Naive B cell (primary cell): ENCODE results near the gene HAVCR2. TPM values are rescaled to one million over a fixed set of nuclear protein-coding genes. Genes with fewer than 3 reads are reported as not detected.
A peak's percentile ranks its signal among the peaks of the same experiment; 100 is the strongest.

Experiments
- ATAC-seq, 2 donors: fragments of 150-1000 bp; cut with Tn5 transposase; 2 replicates each; pipeline ENCODE4 v1.10.0; 2021; ENCODE audit warnings: low read depth in 2 of 2, mild to moderate bottlenecking in 2 of 2, moderate library complexity in 2 of 2
- DNase-seq: peaks from one replicate; pipeline ENCODE4 v3.0.0; 2022
- H3K27ac Mint-ChIP-seq, 6 donors: one replicate each; pipeline ENCODE4 v1.8.0; 2020 to 2022; ENCODE audit warnings: mild to moderate bottlenecking in 6 of 6, mixed read lengths in 6 of 6, moderate library complexity in 5 of 6, inconsistent platforms in 2 of 6
- H3K27me3 Mint-ChIP-seq, 3 donors: one replicate each; pipeline ENCODE4 v1.8.0; 2021 to 2022; ENCODE audit warnings: mixed read lengths in 3 of 3, mild to moderate bottlenecking in 1 of 3
- H3K36me3 Mint-ChIP-seq, 2 donors: one replicate each; pipeline ENCODE4 v1.8.0; 2020 to 2022; ENCODE audit warnings: mixed read lengths in 2 of 2, inconsistent platforms in 1 of 2, mild to moderate bottlenecking in 1 of 2
- H3K4me1 Mint-ChIP-seq, 3 donors: one replicate each; pipeline ENCODE4 v1.8.0; 2020 to 2022; ENCODE audit warnings: mixed read lengths in 3 of 3, inconsistent platforms in 1 of 3, mild to moderate bottlenecking in 1 of 3, moderate library complexity in 1 of 3
- H3K4me3 Mint-ChIP-seq, 8 donors: one replicate each; pipeline ENCODE4 v1.8.0; 2020 to 2022; ENCODE audit warnings: mild to moderate bottlenecking in 8 of 8, mixed read lengths in 8 of 8, moderate library complexity in 8 of 8, inconsistent platforms in 2 of 8
- H3K9me3 Mint-ChIP-seq, 7 donors: one replicate each; pipeline ENCODE4 v1.8.0; 2020 to 2022; ENCODE audit warnings: mixed read lengths in 7 of 7, mild to moderate bottlenecking in 5 of 7, inconsistent platforms in 2 of 7, moderate library complexity in 1 of 7
- polyA plus RNA-seq, 6 donors: library from polyadenylated mRNA; unstranded; fragments of 300-500 nt; fragmentation: Illumina TruSeq; gene quantifications; one replicate each; pipeline ENCODE4 v1.2.3, GENCODE V29; 2021; ENCODE audit warnings: low read depth in 6 of 6

HAVCR2 gene
- polyA plus RNA-seq, 6 donors from 2014 or later, result 0.27 to 2.5 (median 0.53) TPM; not detected in 1

DNA sequence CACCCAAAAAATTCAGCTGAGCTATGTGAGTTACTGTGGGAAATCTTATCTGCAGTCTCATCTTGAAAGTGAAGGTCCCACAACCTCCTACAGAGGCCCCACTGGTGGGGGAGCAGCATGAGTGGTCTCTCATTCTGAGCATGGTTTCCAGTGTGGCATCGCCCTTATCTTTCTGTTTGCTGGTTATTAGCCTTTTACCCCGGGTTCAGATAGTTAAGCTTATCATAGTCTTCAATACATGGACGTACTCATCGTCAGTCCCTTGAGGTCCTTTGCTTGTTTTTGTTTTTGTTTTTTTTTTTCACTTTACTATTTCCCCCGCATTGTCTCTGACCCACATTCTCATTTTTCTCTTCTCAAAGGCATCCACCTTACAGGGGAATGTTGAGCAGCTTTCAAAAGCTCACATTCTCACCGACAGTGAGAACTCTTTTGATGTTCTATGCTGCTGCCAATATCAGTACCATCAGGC lies 7.7 kb upstream of the HAVCR2 start:
- no peak for DNase-seq
- ATAC-seq, result no peak
- no peaks in the 10 kb centered on the region for H3K4me1 Mint-ChIP-seq
- no peaks in the 10 kb centered on the region for H3K27me3 Mint-ChIP-seq
- H3K9me3 Mint-ChIP-seq, result peaks cover 4 to 11% (median 7%) of the 10 kb centered on the region in 7 donors
- H3K36me3 Mint-ChIP-seq, result peaks cover 0 to 6% of the 10 kb centered on the region in 2 donors
- H3K4me3 Mint-ChIP-seq, result no peak overlapping the region
- H3K27ac Mint-ChIP-seq, result no peak overlapping the region

DNA sequence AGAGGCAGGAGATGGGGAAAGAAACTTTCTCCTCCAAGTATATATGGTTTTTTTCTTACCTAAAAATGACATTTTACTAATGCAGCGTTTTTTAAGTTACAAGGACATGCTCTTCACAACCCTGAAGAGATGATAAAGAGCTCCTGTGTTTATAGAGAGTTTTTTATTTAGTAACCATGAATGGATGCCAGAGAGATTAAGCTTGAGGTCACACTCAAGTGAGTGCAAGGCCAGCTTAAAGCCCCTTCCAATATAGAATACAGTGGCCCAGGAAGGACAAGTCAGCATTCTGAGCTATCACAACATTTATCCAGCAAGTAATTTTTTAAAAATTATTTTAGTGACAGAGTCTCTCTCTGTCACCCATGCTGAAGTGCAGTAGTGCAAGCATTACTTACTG lies 6.7 kb upstream of the HAVCR2 start:
- Mint-ChIP-seq H3K27me3 (no peaks in the 10 kb centered on the region), H3K4me1 (peaks cover 0 to 3% (median 0%) of the 10 kb centered on the region in 3 donors), H3K27ac (no peak overlapping the region), H3K9me3 (peaks cover 0 to 4% (median 0%) of the 10 kb centered on the region in 7 donors), H3K36me3 (no peaks in the 10 kb centered on the region), H3K4me3 (no peak overlapping the region)
- no peak for DNase-seq
- ATAC-seq, result no peak

DNA sequence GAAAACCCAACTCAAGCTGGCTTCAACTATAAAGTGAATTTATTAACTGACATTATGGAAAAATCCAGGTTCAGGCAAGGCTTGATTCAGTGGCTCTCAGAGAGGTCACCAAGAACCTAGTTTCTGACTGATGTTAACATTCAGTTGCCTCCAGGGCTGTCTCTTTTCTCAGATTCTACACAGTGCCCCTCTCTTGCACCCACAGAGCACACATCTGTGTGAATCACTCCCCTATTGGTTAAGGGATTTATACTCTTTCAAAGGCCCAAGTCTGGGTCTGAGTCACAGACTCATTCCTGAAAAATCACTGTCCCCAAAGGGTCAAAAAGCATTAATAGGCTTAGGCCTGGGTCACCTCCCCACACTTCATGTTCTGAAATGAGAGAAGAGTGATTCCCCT lies 6.2 kb upstream of the HAVCR2 start:
- H3K4me1 Mint-ChIP-seq, result peaks cover 0 to 3% (median under 1%) of the 10 kb centered on the region in 3 donors
- DNase-seq, result no peak
- H3K27ac Mint-ChIP-seq, result no peak overlapping the region
- H3K27me3 Mint-ChIP-seq, result no peaks in the 10 kb centered on the region
- no peak overlapping the region for H3K4me3 Mint-ChIP-seq
- H3K36me3 Mint-ChIP-seq, result no peaks in the 10 kb centered on the region
- H3K9me3 Mint-ChIP-seq, result peaks cover 0 to 4% (median 0%) of the 10 kb centered on the region in 7 donors
- no peak for ATAC-seq

- Mint-ChIP-seq H3K4me1 (peaks cover 18 to 22% (median 19%) of the 10 kb centered on the region in 3 donors), H3K9me3 (no peaks in the 10 kb centered on the region), H3K4me3 (no peak overlapping the region), H3K27ac (no peak overlapping the region), H3K36me3 (no peaks in the 10 kb centered on the region), H3K27me3 (no peaks in the 10 kb centered on the region)
- ATAC-seq (no peak), DNase-seq (no peak)
Observed at GRCh38 chr5:157113002-157113401, 4.2 kb upstream of the HAVCR2 start.

- ATAC-seq (peak; percentile 45 to 56), DNase-seq (peak; percentile 34)
- H3K27ac Mint-ChIP-seq, result peak overlapping the region; percentile 83 to 95 (median 90)
- H3K27me3 Mint-ChIP-seq, result no peaks in the 10 kb centered on the region
- H3K4me3 Mint-ChIP-seq, result peak overlapping the region; percentile 56 to 87 (median 76)
- no peaks in the 10 kb centered on the region for H3K36me3 Mint-ChIP-seq
- no peaks in the 10 kb centered on the region for H3K9me3 Mint-ChIP-seq
- peaks cover 22 to 39% (median 33%) of the 10 kb centered on the region in 3 donors for H3K4me1 Mint-ChIP-seq
Observed at GRCh38 chr5:157109744-157110143, 900 bp upstream of the HAVCR2 start.

- H3K27ac Mint-ChIP-seq, result peak overlapping the region in 1 of 6 donors; percentile 58
- ATAC-seq, result no peak
- peaks cover 0 to 5% of the 10 kb centered on the region in 2 donors for H3K36me3 Mint-ChIP-seq
- H3K27me3 Mint-ChIP-seq, result no peaks in the 10 kb centered on the region
- peaks cover 22 to 39% (median 33%) of the 10 kb centered on the region in 3 donors for H3K4me1 Mint-ChIP-seq
- H3K4me3 Mint-ChIP-seq, result peak overlapping the region in 1 of 8 donors; percentile 36
- no peak for DNase-seq
- H3K9me3 Mint-ChIP-seq, result no peaks in the 10 kb centered on the region
Observed at GRCh38 chr5:157107508-157107907, 1.3 kb downstream of the HAVCR2 start.

- DNase-seq, result no peak
- peaks cover 0 to 5% of the 10 kb centered on the region in 2 donors for H3K36me3 Mint-ChIP-seq
- H3K27me3 Mint-ChIP-seq, result no peaks in the 10 kb centered on the region
- no peaks in the 10 kb centered on the region for H3K9me3 Mint-ChIP-seq
- peak overlapping the region in 1 of 6 donors; percentile 58 for H3K27ac Mint-ChIP-seq
- ATAC-seq, result no peak
- H3K4me1 Mint-ChIP-seq, result peaks cover 22 to 39% (median 33%) of the 10 kb centered on the region in 3 donors
- peak overlapping the region in 3 of 8 donors; percentile 38 to 44 (median 42) for H3K4me3 Mint-ChIP-seq
Observed at GRCh38 chr5:157106630-157107461, 2.0 kb downstream of the HAVCR2 start.

GRCh38 chr5:157100140-157100679 lies 8.6 kb downstream of the HAVCR2 start:
- H3K36me3 Mint-ChIP-seq, result peaks cover 0 to 9% of the 10 kb centered on the region in 2 donors
- H3K9me3 Mint-ChIP-seq, result no peaks in the 10 kb centered on the region
- H3K27me3 Mint-ChIP-seq, result no peaks in the 10 kb centered on the region
- DNase-seq, result no peak
- ATAC-seq, result no peak
- peak overlapping the region in 1 of 6 donors; percentile 12 for H3K27ac Mint-ChIP-seq
- H3K4me3 Mint-ChIP-seq, result no peak overlapping the region
- H3K4me1 Mint-ChIP-seq, result no peaks in the 10 kb centered on the region

GRCh38 chr5:157088342-157088990 lies 20.4 kb downstream of the HAVCR2 start:
- no peaks in the 10 kb centered on the region for H3K36me3 Mint-ChIP-seq
- H3K27ac Mint-ChIP-seq, result peak overlapping the region in 1 of 6 donors; percentile 83
- no peaks in the 10 kb centered on the region for H3K9me3 Mint-ChIP-seq

DNA sequence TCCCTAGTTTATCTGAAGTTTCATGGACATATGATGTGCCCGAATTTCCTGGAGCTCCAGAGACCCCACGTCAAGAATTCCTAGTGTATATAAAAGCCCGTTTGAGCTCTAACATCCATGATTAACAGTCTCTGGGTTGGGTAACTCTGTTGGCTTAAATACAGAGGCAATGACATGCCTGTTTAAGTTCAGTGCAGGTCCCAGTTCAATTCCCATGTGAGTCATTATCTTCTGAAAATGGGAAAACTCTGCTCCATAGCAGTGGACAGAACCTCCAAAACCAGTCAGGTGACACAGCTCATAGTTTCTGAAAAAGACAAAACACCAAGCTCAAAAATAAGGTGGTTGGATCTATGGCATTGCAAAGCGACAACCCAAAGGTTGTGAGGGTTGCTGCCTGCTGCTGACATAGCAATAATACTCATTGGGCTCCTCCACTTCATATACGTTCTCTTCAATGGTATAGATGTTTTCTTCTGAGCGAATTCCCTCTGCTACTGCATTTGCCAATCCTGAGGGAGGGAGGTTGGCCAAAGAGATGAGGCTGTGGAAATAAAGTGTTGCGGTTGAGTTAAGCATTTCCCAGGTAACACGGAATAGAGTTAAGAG lies 22.0 kb downstream of the HAVCR2 start:
- Mint-ChIP-seq H3K36me3 (no peaks in the 10 kb centered on the region), H3K27ac (no peak overlapping the region), H3K4me1 (no peaks in the 10 kb centered on the region)

More at GRCh38 chr5:157088342-157088990, 20.4 kb downstream of the HAVCR2 start:
- ATAC-seq (no peak), DNase-seq (no peak)
- Mint-ChIP-seq H3K4me1 (no peaks in the 10 kb centered on the region), H3K27me3 (no peaks in the 10 kb centered on the region), H3K4me3 (no peak overlapping the region)

GRCh38 chr5:157085930-157086329 lies 22.9 kb downstream of the HAVCR2 start:
- no peak for DNase-seq
- no peak overlapping the region for H3K4me3 Mint-ChIP-seq
- H3K36me3 Mint-ChIP-seq, result no peaks in the 10 kb centered on the region
- H3K4me1 Mint-ChIP-seq, result no peaks in the 10 kb centered on the region
- H3K9me3 Mint-ChIP-seq, result no peaks in the 10 kb centered on the region
- no peak overlapping the region for H3K27ac Mint-ChIP-seq
- ATAC-seq, result no peak
- no peaks in the 10 kb centered on the region for H3K27me3 Mint-ChIP-seq

More for the DNA sequence above, 22.0 kb downstream of the HAVCR2 start:
- DNase-seq (no peak), ATAC-seq (no peak)
- no peaks in the 10 kb centered on the region for H3K9me3 Mint-ChIP-seq
- no peak overlapping the region for H3K4me3 Mint-ChIP-seq
- H3K27me3 Mint-ChIP-seq, result no peaks in the 10 kb centered on the region

- Mint-ChIP-seq H3K4me3 (no peak overlapping the region), H3K27me3 (no peaks in the 10 kb centered on the region), H3K36me3 (no peaks in the 10 kb centered on the region), H3K27ac (no peak overlapping the region), H3K4me1 (no peaks in the 10 kb centered on the region), H3K9me3 (no peaks in the 10 kb centered on the region)
- ATAC-seq (no peak), DNase-seq (no peak)
Observed at GRCh38 chr5:157080286-157080685, 28.6 kb downstream of the HAVCR2 start.

DNA sequence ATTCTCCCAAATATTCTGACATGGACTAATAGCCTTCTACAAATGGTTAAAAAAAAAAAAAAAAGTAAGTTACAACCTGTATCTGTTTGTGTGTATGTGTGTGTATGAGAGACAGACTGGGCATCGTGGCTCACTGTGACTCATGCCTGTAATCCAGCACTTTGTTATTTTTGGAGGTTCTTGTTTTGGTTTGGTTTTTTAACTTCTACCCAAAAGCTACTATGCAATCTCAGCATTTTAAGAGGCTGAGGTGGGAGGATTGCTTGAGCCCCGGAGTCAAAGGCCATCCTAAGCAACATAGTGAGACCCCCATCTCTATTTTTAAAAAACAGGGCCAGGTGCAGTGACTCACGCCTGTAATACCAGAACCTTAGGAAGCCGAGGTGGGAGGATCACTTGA lies 32.3 kb downstream of the HAVCR2 start:
- peaks cover 0 to 2% (median 0%) of the 10 kb centered on the region in 3 donors for H3K4me1 Mint-ChIP-seq
- no peak overlapping the region for H3K27ac Mint-ChIP-seq
- ATAC-seq (no peak), DNase-seq (no peak)
- no peaks in the 10 kb centered on the region for H3K36me3 Mint-ChIP-seq
- H3K4me3 Mint-ChIP-seq, result no peak overlapping the region
- peaks cover 0 to 1% (median 0%) of the 10 kb centered on the region in 7 donors for H3K9me3 Mint-ChIP-seq
- H3K27me3 Mint-ChIP-seq, result no peaks in the 10 kb centered on the region
